Measurements from ENCODE around the gene CACNG6. TPM values are rescaled to one million over a fixed set of nuclear protein-coding genes. Genes with fewer than 3 reads are reported as not detected.

CACNG6 gene
- total RNA-seq, 4 donors from 2014 or later, result 1.4 TPM; not detected in 3

DNA sequence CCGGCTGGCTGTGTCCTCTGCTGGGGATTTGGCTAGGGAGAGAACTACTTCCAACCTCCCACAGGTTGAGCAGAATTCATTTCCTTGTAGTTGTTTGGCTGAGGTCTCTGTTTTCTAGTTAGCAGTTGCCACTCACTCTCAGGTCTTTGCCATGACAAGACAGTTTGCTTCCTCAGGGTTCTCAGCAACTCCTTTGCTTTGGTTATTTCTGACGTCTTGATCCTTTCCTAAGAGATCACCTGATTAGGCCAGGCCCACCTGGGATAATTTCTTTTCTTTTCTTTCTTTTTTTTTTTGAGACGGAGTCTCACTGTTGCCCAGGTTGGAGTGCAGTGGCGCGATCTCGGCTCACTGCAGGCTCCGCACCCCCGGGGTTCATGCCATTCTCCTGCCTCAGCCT, 38.1 kb upstream of the CACNG6 start:
- no peaks in the 10 kb centered on the region for H3K36me3 ChIP-seq
- H3K27me3 ChIP-seq, result peaks cover 0 to 88% (median 3%) of the 10 kb centered on the region in 4 donors
- H3K9me3 ChIP-seq, result no peaks in the 10 kb centered on the region
- no peak for DNase-seq
- intact Hi-C loops (cut with DNase I), result no loop called here
- H3K4me1 ChIP-seq, result no peaks in the 10 kb centered on the region
- no peak overlapping the region for H3K4me3 ChIP-seq
- H3K27ac ChIP-seq, result no peak overlapping the region
- WGBS, 2 donors, result 89 to 92% methylated on average over 3 to 5 of the region's 8 CpGs
- TF ChIP-seq POLR2A (IDR thresholded peaks at IDR 0.05), result no peak
- TF ChIP-seq, protein P1, sequence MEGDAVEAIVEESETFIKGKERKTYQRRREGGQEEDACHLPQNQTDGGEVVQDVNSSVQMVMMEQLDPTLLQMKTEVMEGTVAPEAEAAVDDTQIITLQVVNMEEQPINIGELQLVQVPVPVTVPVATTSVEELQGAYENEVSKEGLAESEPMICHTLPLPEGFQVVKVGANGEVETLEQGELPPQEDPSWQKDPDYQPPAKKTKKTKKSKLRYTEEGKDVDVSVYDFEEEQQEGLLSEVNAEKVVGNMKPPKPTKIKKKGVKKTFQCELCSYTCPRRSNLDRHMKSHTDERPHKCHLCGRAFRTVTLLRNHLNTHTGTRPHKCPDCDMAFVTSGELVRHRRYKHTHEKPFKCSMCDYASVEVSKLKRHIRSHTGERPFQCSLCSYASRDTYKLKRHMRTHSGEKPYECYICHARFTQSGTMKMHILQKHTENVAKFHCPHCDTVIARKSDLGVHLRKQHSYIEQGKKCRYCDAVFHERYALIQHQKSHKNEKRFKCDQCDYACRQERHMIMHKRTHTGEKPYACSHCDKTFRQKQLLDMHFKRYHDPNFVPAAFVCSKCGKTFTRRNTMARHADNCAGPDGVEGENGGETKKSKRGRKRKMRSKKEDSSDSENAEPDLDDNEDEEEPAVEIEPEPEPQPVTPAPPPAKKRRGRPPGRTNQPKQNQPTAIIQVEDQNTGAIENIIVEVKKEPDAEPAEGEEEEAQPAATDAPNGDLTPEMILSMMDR (IDR thresholded peaks at IDR 0.05), result no peak

DNA sequence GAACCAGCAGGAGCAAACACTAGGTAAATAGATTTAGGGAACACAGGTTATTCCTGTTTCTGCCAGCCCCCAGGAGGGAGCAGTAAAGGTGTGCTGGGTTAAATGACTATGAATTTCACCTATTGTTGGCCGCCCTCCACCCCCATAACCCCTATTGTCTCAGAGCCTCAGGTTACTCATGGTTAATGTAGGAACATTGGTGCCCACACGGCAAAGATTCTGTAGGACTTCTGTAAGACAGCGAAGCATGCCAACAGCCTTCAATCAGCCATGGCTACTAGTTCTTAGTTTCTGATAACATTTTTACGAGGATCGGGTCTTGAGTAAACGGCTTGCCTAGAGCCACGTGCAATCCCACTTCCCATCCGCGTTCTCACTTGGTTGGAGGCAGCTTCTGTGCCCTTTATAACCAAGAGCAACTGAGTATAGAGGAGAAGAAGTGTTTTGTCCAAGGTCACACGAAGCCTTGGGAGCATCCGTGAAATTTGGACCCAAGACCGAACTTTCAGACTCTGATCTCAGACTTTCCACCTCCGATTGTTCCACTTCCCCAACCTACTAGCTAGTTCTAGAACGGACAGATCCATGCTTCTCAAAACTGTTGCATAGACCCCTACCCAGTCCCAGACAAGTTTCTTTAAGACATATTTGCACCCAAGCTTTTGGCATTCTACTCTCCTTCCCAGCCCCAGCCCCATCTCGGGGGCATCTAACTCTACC, 33.8 kb upstream of the CACNG6 start:
- WGBS, 2 donors, result 4 to 7% methylated on average over 11 to 15 of the region's 15 CpGs
- Histone ChIP-seq H3K4me3 (no peak overlapping the region), H3K27ac (no peak overlapping the region), H3K36me3 (no peaks in the 10 kb centered on the region), H3K4me1 (no peaks in the 10 kb centered on the region), H3K27me3 (peaks cover 0 to 98% (median 21%) of the 10 kb centered on the region in 4 donors), H3K9me3 (no peaks in the 10 kb centered on the region)
- DNase-seq, result no peak
- intact Hi-C loops (cut with DNase I), result no loop called here
- TF ChIP-seq, protein P1 (IDR thresholded peaks at IDR 0.05), result no peak
- TF ChIP-seq POLR2A (IDR thresholded peaks at IDR 0.05), result no peak

GRCh38 chr19:53958168-53958571, 33.3 kb upstream of the CACNG6 start:
- no peak overlapping the region for H3K27ac ChIP-seq
- H3K9me3 ChIP-seq, result no peaks in the 10 kb centered on the region
- DNase-seq, result no peak
- TF ChIP-seq, protein P1 (IDR thresholded peaks at IDR 0.05), result no peak
- no peak for TF ChIP-seq POLR2A (IDR thresholded peaks at IDR 0.05)
- no peaks in the 10 kb centered on the region for H3K36me3 ChIP-seq
- H3K27me3 ChIP-seq, result peaks cover 4 to 98% (median 22%) of the 10 kb centered on the region in 4 donors
- intact Hi-C loops (cut with DNase I), result no loop called here
- H3K4me1 ChIP-seq, result no peaks in the 10 kb centered on the region
- WGBS, 2 donors, result 2 to 9% methylated on average over 6 to 8 of the region's 14 CpGs
- H3K4me3 ChIP-seq, result no peak overlapping the region

DNA sequence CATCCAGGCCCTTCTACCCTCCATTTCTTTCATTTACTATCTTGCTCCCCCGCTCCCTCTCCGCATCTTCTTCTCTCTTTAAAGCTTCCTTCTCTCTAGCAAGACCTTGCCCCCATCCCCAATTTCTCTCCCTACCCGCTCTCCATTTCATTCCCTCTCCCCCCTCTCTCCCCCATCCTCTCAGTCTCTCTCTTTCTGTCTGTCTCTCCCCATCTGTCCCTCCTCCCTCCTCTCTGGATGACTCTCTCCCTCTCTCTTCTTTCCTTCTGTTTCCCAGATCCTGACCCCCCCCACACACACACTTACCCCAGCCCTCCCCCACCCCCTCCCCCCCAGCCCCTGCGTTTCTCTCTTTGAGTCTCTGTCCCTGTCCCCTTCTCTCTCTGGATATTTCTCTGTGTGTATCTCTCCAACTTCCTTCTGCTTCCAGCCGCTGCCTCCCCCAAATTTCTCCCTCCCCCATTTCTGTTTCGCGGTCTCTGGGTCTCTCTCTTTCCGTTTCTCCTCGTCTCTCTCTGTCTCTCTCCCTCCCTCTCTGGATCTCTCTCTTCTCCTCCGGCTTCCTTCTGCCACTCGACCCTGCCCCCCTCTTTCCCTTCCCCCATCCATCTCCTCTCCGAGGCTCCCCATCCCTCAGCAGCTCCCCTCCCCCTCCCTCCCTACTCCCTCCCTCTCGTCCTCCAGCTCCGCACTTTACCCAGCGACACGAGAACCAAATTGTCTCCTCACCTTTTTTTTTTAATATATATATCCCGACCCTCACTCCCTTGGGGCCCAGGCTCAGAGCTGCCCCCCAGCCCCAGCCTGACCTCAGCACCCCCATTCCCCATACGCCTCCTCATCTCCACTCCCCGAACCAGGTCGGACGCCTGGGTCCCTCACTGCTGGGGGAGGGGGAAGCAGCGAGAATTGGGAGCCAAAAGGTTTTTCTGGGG, 32.3 kb upstream of the CACNG6 start:
- Histone ChIP-seq H3K27ac (no peak overlapping the region), H3K27me3 (peaks cover 5 to 98% (median 24%) of the 10 kb centered on the region in 4 donors), H3K36me3 (no peaks in the 10 kb centered on the region), H3K4me1 (no peaks in the 10 kb centered on the region), H3K9me3 (no peaks in the 10 kb centered on the region), H3K4me3 (no peak overlapping the region)
- WGBS, 2 donors, result 4 to 6% methylated on average over 15 to 17 of the region's 22 CpGs
- intact Hi-C loops (cut with DNase I), result no loop called here
- TF ChIP-seq POLR2A (IDR thresholded peaks at IDR 0.05), result no peak
- DNase-seq, result no peak

DNA sequence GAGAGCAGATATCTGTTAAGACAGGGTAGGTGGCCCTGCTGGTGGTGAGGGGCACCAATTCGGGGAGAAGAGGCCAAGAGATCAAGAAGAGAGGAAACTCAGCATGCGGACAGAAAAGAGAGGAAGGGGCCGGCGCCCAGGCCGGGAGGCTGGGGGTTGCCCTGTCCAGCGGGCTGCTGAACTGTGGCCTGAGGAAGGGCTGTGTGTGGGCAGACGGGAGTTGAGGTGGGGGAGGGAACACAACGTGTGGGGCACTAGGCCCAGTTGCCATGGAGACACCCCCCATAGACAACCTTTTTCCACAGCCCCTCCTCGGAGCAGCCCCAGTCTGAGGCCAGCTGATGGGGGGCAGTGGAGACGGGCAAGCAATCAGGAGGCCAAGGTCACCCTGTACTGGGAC, 31.2 kb upstream of the CACNG6 start:
- Histone ChIP-seq H3K27ac (no peak overlapping the region), H3K9me3 (no peaks in the 10 kb centered on the region), H3K4me1 (no peaks in the 10 kb centered on the region), H3K4me3 (no peak overlapping the region), H3K27me3 (peaks cover 5 to 98% (median 24%) of the 10 kb centered on the region in 4 donors), H3K36me3 (no peaks in the 10 kb centered on the region)
- TF ChIP-seq POLR2A (IDR thresholded peaks at IDR 0.05), result no peak
- TF ChIP-seq, protein P1 (IDR thresholded peaks at IDR 0.05), result no peak
- DNase-seq, result no peak
- intact Hi-C loops (cut with DNase I), result no loop called here
- 4 to 8% methylated on average over 9 to 10 of the region's 10 CpGs for WGBS, 2 donors
